AG10803 (cell line): ENCODE results near the gene MYB.

Experiments used
- DNase-seq: peaks from one replicate; pipeline ENCODE4 v3.0.0; 2010; ENCODE audit warnings: low read depth
- H3K4me3 ChIP-seq: 2 replicates; pipeline ENCODE4 v1.5.1; 2011; ENCODE audit warnings: mild to moderate bottlenecking, low read length, control low read depth
- TF ChIP-seq, protein P1 (sequence below): conservative IDR thresholded peaks from 2 replicates; pipeline ENCODE4 v1.5.1; 2011; ENCODE audit warnings: mild to moderate bottlenecking, low read length, control low read depth, inconsistent platforms

MYB gene

DNA sequence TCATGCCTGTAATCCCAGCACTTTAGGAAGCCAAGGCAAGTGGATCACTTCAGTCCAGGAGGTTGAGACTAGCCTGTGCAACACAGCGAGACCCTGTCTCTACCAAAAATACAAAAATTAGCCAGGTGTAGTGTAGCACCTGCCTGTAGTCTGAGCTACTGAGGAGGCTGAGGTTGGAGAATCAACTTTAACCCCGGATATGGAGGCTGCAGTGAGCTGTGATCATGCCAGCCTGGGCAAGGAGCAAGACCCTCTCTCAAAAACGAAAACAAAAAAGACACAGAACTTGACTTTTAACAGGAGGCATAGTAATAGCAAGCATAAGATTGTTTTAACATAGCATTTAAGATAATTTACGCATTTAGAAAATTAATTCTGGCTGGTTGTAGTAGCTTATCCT, 32.5 kb downstream of the MYB start:
- TF ChIP-seq, protein P1, sequence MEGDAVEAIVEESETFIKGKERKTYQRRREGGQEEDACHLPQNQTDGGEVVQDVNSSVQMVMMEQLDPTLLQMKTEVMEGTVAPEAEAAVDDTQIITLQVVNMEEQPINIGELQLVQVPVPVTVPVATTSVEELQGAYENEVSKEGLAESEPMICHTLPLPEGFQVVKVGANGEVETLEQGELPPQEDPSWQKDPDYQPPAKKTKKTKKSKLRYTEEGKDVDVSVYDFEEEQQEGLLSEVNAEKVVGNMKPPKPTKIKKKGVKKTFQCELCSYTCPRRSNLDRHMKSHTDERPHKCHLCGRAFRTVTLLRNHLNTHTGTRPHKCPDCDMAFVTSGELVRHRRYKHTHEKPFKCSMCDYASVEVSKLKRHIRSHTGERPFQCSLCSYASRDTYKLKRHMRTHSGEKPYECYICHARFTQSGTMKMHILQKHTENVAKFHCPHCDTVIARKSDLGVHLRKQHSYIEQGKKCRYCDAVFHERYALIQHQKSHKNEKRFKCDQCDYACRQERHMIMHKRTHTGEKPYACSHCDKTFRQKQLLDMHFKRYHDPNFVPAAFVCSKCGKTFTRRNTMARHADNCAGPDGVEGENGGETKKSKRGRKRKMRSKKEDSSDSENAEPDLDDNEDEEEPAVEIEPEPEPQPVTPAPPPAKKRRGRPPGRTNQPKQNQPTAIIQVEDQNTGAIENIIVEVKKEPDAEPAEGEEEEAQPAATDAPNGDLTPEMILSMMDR, result no peak
- no peak overlapping the region for H3K4me3 ChIP-seq
- no peak for DNase-seq

DNA sequence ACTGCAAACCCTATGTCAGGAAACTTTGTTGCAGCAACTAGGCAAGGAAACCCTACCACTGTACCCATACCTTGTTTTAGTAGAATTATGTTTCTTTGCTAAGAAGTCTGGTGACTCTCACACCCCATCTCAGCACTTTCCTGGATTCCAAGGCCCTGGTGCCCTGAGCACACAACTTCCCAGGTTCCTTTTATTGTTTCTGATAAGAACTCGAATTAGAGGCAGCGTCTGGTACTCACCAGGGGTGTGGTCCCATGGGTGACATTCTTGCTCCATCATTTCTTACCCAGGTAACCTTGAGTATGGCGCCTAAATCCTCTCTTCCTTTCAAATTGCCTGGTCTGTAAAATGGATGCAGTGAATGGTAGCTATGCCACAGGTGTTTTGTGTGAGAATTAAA, 34.1 kb downstream of the MYB start:
- H3K4me3 ChIP-seq, result no peak overlapping the region
- DNase-seq, result no peak
- TF ChIP-seq, protein P1, result no peak

DNA sequence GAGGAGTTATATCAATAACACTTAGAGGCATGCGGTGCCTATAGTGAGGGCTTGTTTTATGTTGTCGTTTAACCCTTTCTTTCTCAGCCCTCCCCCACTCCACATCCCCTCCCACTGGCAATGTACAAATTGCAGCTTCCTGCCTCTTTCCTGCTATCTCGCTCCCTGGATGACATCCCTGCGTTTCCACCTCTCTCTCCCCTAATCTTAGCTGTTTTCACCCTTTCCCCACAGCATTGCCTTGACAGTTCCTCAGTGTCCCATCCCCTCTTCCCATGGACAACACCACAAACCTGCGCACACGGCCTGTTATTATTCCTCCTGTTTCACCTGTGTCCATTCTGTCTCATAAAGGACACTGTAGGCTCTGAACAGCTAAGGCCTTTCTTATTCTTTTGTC, 34.5 kb downstream of the MYB start:
- TF ChIP-seq, protein P1, result no peak
- DNase-seq, result no peak
- no peak overlapping the region for H3K4me3 ChIP-seq

DNA sequence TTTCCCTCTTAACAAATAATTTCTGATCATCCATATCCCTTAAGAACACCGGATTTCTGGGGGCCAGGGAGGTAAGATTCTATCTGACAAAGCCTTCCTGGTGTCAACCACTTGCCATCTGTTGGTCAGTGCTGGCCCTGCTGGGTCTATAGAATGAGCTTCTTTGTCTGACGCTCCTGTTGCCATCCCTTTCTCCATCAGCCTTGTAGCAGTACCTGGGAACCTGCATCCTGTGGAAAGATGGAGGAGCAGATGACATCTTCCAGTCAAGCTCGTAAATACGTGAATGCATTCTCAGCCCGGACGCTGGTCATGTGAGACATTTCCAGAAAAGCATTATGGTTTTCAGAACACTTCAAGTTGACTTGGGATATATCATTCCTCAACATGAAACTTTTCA, 36.6 kb downstream of the MYB start:
- no peak overlapping the region for H3K4me3 ChIP-seq
- no peak for DNase-seq
- TF ChIP-seq, protein P1, result no peak

DNA sequence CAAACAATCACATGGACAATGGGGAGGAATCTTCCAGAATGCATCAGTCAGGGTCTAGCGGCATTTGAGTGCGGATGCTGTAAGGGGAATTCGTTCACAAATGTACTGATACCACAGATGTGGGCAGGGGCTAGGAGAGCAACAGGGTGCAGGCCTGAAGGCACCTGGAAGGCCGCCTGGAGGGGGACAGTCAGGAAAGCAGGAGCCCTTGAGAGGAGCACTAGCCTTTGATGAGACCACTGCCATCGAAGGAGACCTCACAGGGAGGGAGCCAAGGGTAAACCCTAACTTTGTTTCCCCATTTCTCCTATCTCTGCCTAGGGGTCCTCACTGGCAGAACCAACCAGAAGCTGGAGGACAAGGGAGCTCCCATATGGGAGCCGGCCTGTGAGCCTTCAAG, 38.2 kb downstream of the MYB start:
- H3K4me3 ChIP-seq, result no peak overlapping the region
- TF ChIP-seq, protein P1, result no peak
- DNase-seq, result no peak

DNA sequence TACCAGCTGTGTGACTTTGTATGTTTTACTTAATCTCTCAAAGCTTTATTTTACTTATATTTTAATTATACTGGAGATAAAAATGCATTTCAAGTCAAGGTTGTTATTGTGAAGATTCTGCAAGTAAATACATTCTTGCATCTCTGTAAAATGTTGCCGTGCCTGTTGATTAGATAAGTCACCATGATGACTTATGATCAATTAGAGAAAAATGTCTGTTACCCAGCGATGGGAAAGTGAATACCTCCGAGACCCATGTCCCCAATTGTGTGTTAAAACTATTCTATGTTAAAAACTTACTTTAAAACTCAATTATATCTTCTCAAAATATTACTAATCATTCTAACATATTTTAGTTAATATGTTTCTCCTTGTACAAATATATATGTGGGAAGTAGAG, 39.9 kb downstream of the MYB start:
- H3K4me3 ChIP-seq, result no peak overlapping the region

DNA sequence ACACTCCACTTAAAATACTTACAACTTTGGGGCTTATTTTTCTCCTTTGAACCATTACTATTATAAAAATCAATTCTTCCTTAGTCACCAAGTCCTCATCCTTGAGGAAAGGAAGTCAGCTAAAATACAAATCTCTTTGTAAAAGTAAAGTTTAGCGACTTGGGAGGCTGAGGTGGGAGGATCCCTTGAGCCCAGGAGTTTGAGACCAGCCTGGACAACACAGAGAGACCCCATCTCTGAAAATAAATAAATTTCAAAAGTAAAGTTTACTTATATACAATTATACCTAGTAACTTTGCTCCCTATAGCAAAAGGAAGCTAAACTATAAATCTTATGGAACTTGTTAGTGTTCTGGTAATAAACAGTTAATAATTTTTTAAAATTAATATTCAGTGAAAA, 40.4 kb downstream of the MYB start:
- TF ChIP-seq, protein P1, result no peak
- no peak for DNase-seq
- H3K4me3 ChIP-seq, result no peak overlapping the region

More for the DNA sequence above, 39.9 kb downstream of the MYB start:
- TF ChIP-seq, protein P1, result no peak
- DNase-seq, result no peak
